HG03159 (cell line): Measurements from ENCODE around the gene DNAH8.
"Not testable (repeated sequence)": the region's sequence is repeated elsewhere in the genome, so short reads cannot be mapped to it uniquely, and the experiment has no call there.

Source experiments
- ATAC-seq: cut with Tn5 transposase; IDR thresholded peaks from one replicate; pipeline ENCODE4 v1.9.1; 2021; ENCODE audit warnings: mild to moderate bottlenecking, moderate library complexity; ENCODE audit not compliant: unreplicated experiment

Gene DNAH8

GRCh38 chr6:38897507-38897906 lies 182.4 kb downstream of the DNAH8 start:
- no peak for ATAC-seq

- no peak for ATAC-seq
These were observed 186.9 kb downstream of the DNAH8 start for GRCh38 chr6:38901802-38902522.

GRCh38 chr6:38906582-38906981 lies 191.5 kb downstream of the DNAH8 start:
- no peak for ATAC-seq

GRCh38 chr6:38907264-38907663 lies 192.2 kb downstream of the DNAH8 start:
- no peak for ATAC-seq

- no peak for ATAC-seq
These were observed 194.1 kb downstream of the DNAH8 start for GRCh38 chr6:38909015-38909730.

GRCh38 chr6:38910207-38910606 lies 195.1 kb downstream of the DNAH8 start:
- no peak for ATAC-seq

- ATAC-seq: no peak
These were observed 197.3 kb downstream of the DNAH8 start for GRCh38 chr6:38912378-38912777.

- ATAC-seq: no peak
These were observed 200.3 kb downstream of the DNAH8 start for GRCh38 chr6:38915205-38915925.

- ATAC-seq: not testable (repeated sequence)
These were observed 206.4 kb downstream of the DNAH8 start for GRCh38 chr6:38921540-38921939.

GRCh38 chr6:38924791-38925509 lies 209.8 kb downstream of the DNAH8 start:
- ATAC-seq: no peak

GRCh38 chr6:38929560-38929959 lies 214.4 kb downstream of the DNAH8 start:
- ATAC-seq: no peak

- ATAC-seq: no peak
These were observed 218.3 kb downstream of the DNAH8 start for GRCh38 chr6:38933426-38933825.

GRCh38 chr6:38935051-38935450 lies 219.9 kb downstream of the DNAH8 start:
- no peak for ATAC-seq

- no peak for ATAC-seq
These were observed 222.9 kb downstream of the DNAH8 start for GRCh38 chr6:38937839-38938613.

- ATAC-seq: no peak
These were observed 223.6 kb downstream of the DNAH8 start for GRCh38 chr6:38938741-38939140.

GRCh38 chr6:38942442-38942841 lies 227.3 kb downstream of the DNAH8 start:
- no peak for ATAC-seq

- ATAC-seq: no peak
These were observed 227.9 kb downstream of the DNAH8 start for GRCh38 chr6:38942965-38943364.

GRCh38 chr6:38943964-38944363 lies 228.9 kb downstream of the DNAH8 start:
- no peak for ATAC-seq

- ATAC-seq: no peak
These were observed 229.7 kb downstream of the DNAH8 start for GRCh38 chr6:38944655-38945279.

GRCh38 chr6:38955861-38956260 lies 240.8 kb downstream of the DNAH8 start:
- ATAC-seq: no peak
